Lung (tissue), 12 donors: ENCODE data around the gene TIMP4. TPM values are rescaled to one million over a fixed set of nuclear protein-coding genes. Genes with fewer than 3 reads are reported as not detected.

Experiments
- ATAC-seq: fragments of 200-7000 bp; cut with Tn5 transposase; one replicate; pipeline ENCODE4 v1.9.1; 2020; ENCODE audit warnings: moderate number of reproducible peaks; ENCODE audit not compliant: insufficient read depth, low FRiP score
- DNase-seq, 3 donors: peaks; one replicate each; pipeline ENCODE4 v3.0.0-alpha.2; 2013 to 2017
- H3K27ac ChIP-seq, 2 donors: one replicate each; pipeline ENCODE4 v1.5.1; 2013; ENCODE audit warnings: mild to moderate bottlenecking in 2 of 2, moderate library complexity in 2 of 2, control low read depth in 1 of 2, inconsistent platforms in 1 of 2, low read depth in 1 of 2, low read length in 1 of 2
- H3K27me3 ChIP-seq, 3 donors: one replicate each; pipeline ENCODE4 v1.5.1; 2013; ENCODE audit warnings: low read length in 2 of 3; ENCODE audit not compliant: control insufficient read depth in 3 of 3, insufficient read depth in 3 of 3
- H3K36me3 ChIP-seq, 4 donors: one replicate each; pipeline ENCODE4 v1.5.1; 2013; ENCODE audit warnings: low read length in 4 of 4, mild to moderate bottlenecking in 1 of 4, moderate library complexity in 1 of 4; ENCODE audit not compliant: control insufficient read depth in 4 of 4, insufficient read depth in 4 of 4
- H3K4me1 ChIP-seq, 5 donors: one replicate each; pipeline ENCODE4 v1.5.1; 2013; ENCODE audit warnings: low read length in 5 of 5, mild to moderate bottlenecking in 2 of 5, moderate library complexity in 1 of 5; ENCODE audit not compliant: control insufficient read depth in 5 of 5, insufficient read depth in 5 of 5
- H3K4me3 ChIP-seq: one replicate; pipeline ENCODE4 v1.5.1; 2013; ENCODE audit warnings: mild to moderate bottlenecking, control low read depth, moderate library complexity
- H3K9ac ChIP-seq, 2 donors: one replicate each; pipeline ENCODE4 v1.5.1; 2013; ENCODE audit warnings: low read length in 2 of 2, control low read depth in 1 of 2; ENCODE audit not compliant: insufficient read depth in 1 of 2
- H3K9me3 ChIP-seq, 4 donors: one replicate each; pipeline ENCODE4 v1.5.1; 2013; ENCODE audit warnings: low read length in 3 of 4, mild to moderate bottlenecking in 1 of 4, moderate library complexity in 1 of 4; ENCODE audit not compliant: control insufficient read depth in 4 of 4, insufficient read depth in 3 of 4
- WGBS, 2 donors: extraction: QIAGEN DNeasy Blood & Tissue Kit; methylation state at CpG; one replicate each; pipeline ENCODE4 v1.1.7; 2013; 5-methylcytosine and 5-hydroxymethylcytosine counted together
- polyA plus RNA-seq, 2 donors: library from polyadenylated mRNA; stranded (reverse); fragments of 200-250 nt; gene quantifications; one replicate each; pipeline ENCODE4 v1.2.1, GENCODE V29; 2013
- total RNA-seq, 2 donors: library from RNA; depleted of rRNA in 1 of 2; stranded (reverse); fragments of >200 nt in 1 of 2; gene quantifications; one replicate each; pipeline ENCODE4 v1.2.1, GENCODE V29; 2014 to 2021
- TF ChIP-seq, protein P1 (sequence below): IDR thresholded peaks from 2 replicates; pipeline ENCODE4 v1.5.1; 2012; ENCODE audit warnings: mild to moderate bottlenecking; ENCODE audit errors: control extremely low read depth, extremely low read depth
- donor health status: control.
- donor health status: control.
- donor health status: Bipolar disorder and iron deficiency.
- donor health status: healthy.
- donor health status: DM: yes; HTN: yes; CAD: no.

TIMP4 gene
- total and polyA plus RNA-seq, 4 donors: 0.48 to 22.2 (median 9.3) TPM

- TF ChIP-seq, protein P1, sequence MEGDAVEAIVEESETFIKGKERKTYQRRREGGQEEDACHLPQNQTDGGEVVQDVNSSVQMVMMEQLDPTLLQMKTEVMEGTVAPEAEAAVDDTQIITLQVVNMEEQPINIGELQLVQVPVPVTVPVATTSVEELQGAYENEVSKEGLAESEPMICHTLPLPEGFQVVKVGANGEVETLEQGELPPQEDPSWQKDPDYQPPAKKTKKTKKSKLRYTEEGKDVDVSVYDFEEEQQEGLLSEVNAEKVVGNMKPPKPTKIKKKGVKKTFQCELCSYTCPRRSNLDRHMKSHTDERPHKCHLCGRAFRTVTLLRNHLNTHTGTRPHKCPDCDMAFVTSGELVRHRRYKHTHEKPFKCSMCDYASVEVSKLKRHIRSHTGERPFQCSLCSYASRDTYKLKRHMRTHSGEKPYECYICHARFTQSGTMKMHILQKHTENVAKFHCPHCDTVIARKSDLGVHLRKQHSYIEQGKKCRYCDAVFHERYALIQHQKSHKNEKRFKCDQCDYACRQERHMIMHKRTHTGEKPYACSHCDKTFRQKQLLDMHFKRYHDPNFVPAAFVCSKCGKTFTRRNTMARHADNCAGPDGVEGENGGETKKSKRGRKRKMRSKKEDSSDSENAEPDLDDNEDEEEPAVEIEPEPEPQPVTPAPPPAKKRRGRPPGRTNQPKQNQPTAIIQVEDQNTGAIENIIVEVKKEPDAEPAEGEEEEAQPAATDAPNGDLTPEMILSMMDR: no peak
Measured at GRCh38 chr3:12154151-12154550, 4.6 kb downstream of the TIMP4 start.

DNA sequence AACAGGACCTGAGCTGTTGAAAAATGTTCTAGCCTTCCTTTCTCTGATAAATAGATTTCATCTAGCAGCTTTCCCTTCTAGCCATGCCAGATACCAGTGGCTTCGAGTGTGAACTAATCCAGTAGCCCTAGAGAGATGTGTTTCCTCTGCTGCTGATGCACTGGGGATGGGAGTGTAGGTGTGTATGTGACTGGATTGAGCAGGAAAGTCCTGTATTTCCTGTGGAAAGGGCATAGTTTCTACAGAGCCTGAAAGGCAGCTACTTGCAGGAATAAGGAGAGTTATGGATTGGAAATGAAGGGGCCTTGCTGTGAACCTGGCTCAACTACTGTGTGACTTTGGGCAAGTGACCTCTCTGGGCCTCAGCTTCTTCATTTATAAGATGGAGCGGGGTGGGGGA, 8.6 kb downstream of the TIMP4 start:
- no peak overlapping the region for H3K9ac ChIP-seq
- TF ChIP-seq, protein P1: no peak
- H3K36me3 ChIP-seq: no peaks in the 10 kb centered on the region
- DNase-seq (no peak), ATAC-seq (no peak)
- H3K27ac ChIP-seq: no peak overlapping the region
- no peaks in the 10 kb centered on the region for H3K9me3 ChIP-seq
- no peaks in the 10 kb centered on the region for H3K27me3 ChIP-seq
- no peak overlapping the region for H3K4me3 ChIP-seq
- H3K4me1 ChIP-seq: peaks cover 0 to 4% (median 0%) of the 10 kb centered on the region in 5 donors
- 88 to 89% methylated on average over 2 of the region's 2 CpGs for WGBS, 2 donors

More at GRCh38 chr3:12154151-12154550, 4.6 kb downstream of the TIMP4 start:
- no peaks in the 10 kb centered on the region for H3K27me3 ChIP-seq
- no peak for ATAC-seq
- no peak overlapping the region for H3K4me3 ChIP-seq
- no peak overlapping the region for H3K27ac ChIP-seq
- no peaks in the 10 kb centered on the region for H3K9me3 ChIP-seq
- no peak overlapping the region for H3K9ac ChIP-seq
- H3K36me3 ChIP-seq: no peaks in the 10 kb centered on the region
- DNase-seq: no peak
- peaks cover 0 to 9% (median 4%) of the 10 kb centered on the region in 5 donors for H3K4me1 ChIP-seq
- WGBS, 2 donors: 80 to 82% methylated on average over 1 of the region's 1 CpG

DNA sequence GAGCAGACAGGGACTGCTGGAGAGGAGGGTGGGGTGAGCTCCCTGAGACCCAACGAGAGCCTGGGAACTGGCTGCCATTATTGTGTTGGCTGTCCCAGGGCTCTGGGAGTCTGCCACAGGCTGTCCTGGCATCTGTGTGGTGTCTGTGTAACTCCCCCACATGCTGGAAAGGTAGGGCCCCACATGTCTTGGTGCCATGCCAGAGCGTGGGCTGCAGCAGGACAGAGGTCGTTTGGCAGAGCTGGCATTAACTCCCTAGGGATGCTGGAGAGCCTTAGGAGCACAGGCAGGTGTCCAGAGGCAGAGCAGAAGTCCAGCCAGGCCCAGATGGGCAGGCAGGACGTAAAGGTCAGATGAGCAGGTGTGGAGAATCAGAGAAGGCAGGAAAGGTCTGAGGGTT, 9.7 kb downstream of the TIMP4 start:
- no peak for DNase-seq
- H3K9me3 ChIP-seq: no peaks in the 10 kb centered on the region
- no peak overlapping the region for H3K4me3 ChIP-seq
- TF ChIP-seq, protein P1: no peak
- no peak for ATAC-seq
- peaks cover 0 to 10% (median 4%) of the 10 kb centered on the region in 5 donors for H3K4me1 ChIP-seq
- H3K27ac ChIP-seq: peak overlapping the region in 1 of 2 donors; percentile 2
- no peaks in the 10 kb centered on the region for H3K36me3 ChIP-seq
- WGBS, 2 donors: 77 to 91% methylated on average over 4 of the region's 4 CpGs
- no peaks in the 10 kb centered on the region for H3K27me3 ChIP-seq
- no peak overlapping the region for H3K9ac ChIP-seq

GRCh38 chr3:12148183-12148940, 10.3 kb downstream of the TIMP4 start:
- 78 to 87% methylated on average over 4 of the region's 4 CpGs for WGBS, 2 donors
- H3K27me3 ChIP-seq: no peaks in the 10 kb centered on the region
- H3K36me3 ChIP-seq: no peaks in the 10 kb centered on the region
- peaks cover 0 to 13% (median 5%) of the 10 kb centered on the region in 5 donors for H3K4me1 ChIP-seq
- peak; percentile 34 to 83 (median 56) for DNase-seq
- H3K9me3 ChIP-seq: no peaks in the 10 kb centered on the region
- TF ChIP-seq, protein P1: no peak
- peak overlapping the region in 1 of 2 donors; percentile 28 for H3K27ac ChIP-seq
- no peak overlapping the region for H3K9ac ChIP-seq
- H3K4me3 ChIP-seq: no peak overlapping the region
- ATAC-seq: no peak
